Gastroesophageal sphincter (tissue), 4 donors: ENCODE measurements around the gene FABP1. TPM values are rescaled to one million over a fixed set of nuclear protein-coding genes. Genes with fewer than 3 reads are reported as not detected.

Experiments used
- ATAC-seq: fragments of 150-250 bp; one replicate; pipeline ENCODE4 v1.9.1; 2016; ENCODE audit warnings: mild to moderate bottlenecking, moderate library complexity
- H3K27ac ChIP-seq, 4 donors: fragments of 200-600 bp; sonication (generic) in 3 of 4; 1 replicate in 3 of 4; 2 replicates in 1 of 4; pipeline ENCODE4 v1.5.1; 2016 to 2019
- H3K27me3 ChIP-seq: fragments of 200-600 bp; sonication (generic); one replicate; pipeline ENCODE4 v1.5.1; 2019
- H3K36me3 ChIP-seq, 2 donors: fragments of 200-600 bp; sonication (generic); one replicate each; pipeline ENCODE4 v1.5.1; 2019; ENCODE audit warnings: control low read depth in 1 of 2
- H3K4me1 ChIP-seq, 3 donors: fragments of 200-600 bp; sonication (generic); 1 replicate in 2 of 3; 2 replicates in 1 of 3; pipeline ENCODE4 v1.5.1; 2016 to 2019; ENCODE audit warnings: control low read depth in 2 of 3
- H3K4me3 ChIP-seq, 2 donors: fragments of 200-600 bp; sonication (generic); one replicate each; pipeline ENCODE4 v1.5.1; 2019; ENCODE audit warnings: mild to moderate bottlenecking in 1 of 2, moderate library complexity in 1 of 2
- H3K9me3 ChIP-seq, 3 donors: fragments of 200-600 bp; sonication (generic); one replicate each; pipeline ENCODE4 v1.5.1; 2017 to 2019; ENCODE audit warnings: control low read depth in 2 of 3
- CTCF ChIP-seq, 4 experiments: fragments of 200-600 bp in 2 of 4; fragments of 450-650 bp in 2 of 4; sonication (generic) in 1 of 4; IDR thresholded peaks; one replicate each; pipeline ENCODE4 v1.5.1; 2017 to 2019; ENCODE audit warnings: antibody characterized with exemption in 4 of 4, mild to moderate bottlenecking in 2 of 4, moderate library complexity in 2 of 4
- EP300 ChIP-seq: sonication (generic); formaldehyde crosslinking; IDR thresholded peaks from one replicate; pipeline ENCODE4 v1.6.1; 2017; ENCODE audit warnings: antibody characterized with exemption, mild to moderate bottlenecking
- POLR2A ChIP-seq, 2 donors: fragments of 450-650 bp; IDR thresholded peaks; one replicate each; pipeline ENCODE4 v1.6.1; 2017; ENCODE audit warnings: antibody characterized with exemption in 2 of 2, mild to moderate bottlenecking in 2 of 2, moderate library complexity in 1 of 2
- POLR2AphosphoS5 ChIP-seq: sonication (generic); formaldehyde crosslinking; IDR thresholded peaks from one replicate; pipeline ENCODE4 v1.6.1; 2017; ENCODE audit warnings: antibody characterized with exemption
- WGBS, 2 donors: methylation state at CpG; one replicate each; pipeline ENCODE4 v1.1.5; 2018; ENCODE audit warnings: low coverage in 1 of 2; 5-methylcytosine and 5-hydroxymethylcytosine counted together
- total RNA-seq, 4 donors: library from RNA; depleted of rRNA; stranded (reverse); fragments of >200 nt; gene quantifications; one replicate each; pipeline ENCODE4 v1.1.0, GENCODE V29; 2016

Gene FABP1
- total RNA-seq, 4 donors from 2014 or later, result not detected

- no peaks in the 10 kb centered on the region for H3K4me1 ChIP-seq
- no peak for ATAC-seq
- WGBS, 2 donors, result 74 to 80% methylated on average over 3 to 4 of the region's 4 CpGs
- H3K27me3 ChIP-seq, result no peaks in the 10 kb centered on the region
- no peaks in the 10 kb centered on the region for H3K9me3 ChIP-seq
- no peak overlapping the region for H3K4me3 ChIP-seq
- TF ChIP-seq CTCF (IDR thresholded peaks at IDR 0.05) (no peak), EP300 (no peak), POLR2AphosphoS5 (no peak), POLR2A (IDR thresholded peaks at IDR 0.05) (no peak)
- no peak overlapping the region for H3K27ac ChIP-seq
- no peaks in the 10 kb centered on the region for H3K36me3 ChIP-seq
These were observed 9.9 kb downstream of the FABP1 start for GRCh38 chr2:88117973-88118372.

- TF ChIP-seq EP300, result no peak
- TF ChIP-seq POLR2A (IDR thresholded peaks at IDR 0.05), result no peak
- H3K27ac ChIP-seq, result no peak overlapping the region
- no peaks in the 10 kb centered on the region for H3K27me3 ChIP-seq
- H3K4me3 ChIP-seq, result no peak overlapping the region
- H3K9me3 ChIP-seq, result no peaks in the 10 kb centered on the region
- 91 to 95% methylated on average over 11 to 18 of the region's 18 CpGs for WGBS, 2 donors
- ATAC-seq, result no peak
- no peaks in the 10 kb centered on the region for H3K36me3 ChIP-seq
- H3K4me1 ChIP-seq, result no peaks in the 10 kb centered on the region
These were observed 11.0 kb downstream of the FABP1 start for GRCh38 chr2:88116669-88117432.

DNA sequence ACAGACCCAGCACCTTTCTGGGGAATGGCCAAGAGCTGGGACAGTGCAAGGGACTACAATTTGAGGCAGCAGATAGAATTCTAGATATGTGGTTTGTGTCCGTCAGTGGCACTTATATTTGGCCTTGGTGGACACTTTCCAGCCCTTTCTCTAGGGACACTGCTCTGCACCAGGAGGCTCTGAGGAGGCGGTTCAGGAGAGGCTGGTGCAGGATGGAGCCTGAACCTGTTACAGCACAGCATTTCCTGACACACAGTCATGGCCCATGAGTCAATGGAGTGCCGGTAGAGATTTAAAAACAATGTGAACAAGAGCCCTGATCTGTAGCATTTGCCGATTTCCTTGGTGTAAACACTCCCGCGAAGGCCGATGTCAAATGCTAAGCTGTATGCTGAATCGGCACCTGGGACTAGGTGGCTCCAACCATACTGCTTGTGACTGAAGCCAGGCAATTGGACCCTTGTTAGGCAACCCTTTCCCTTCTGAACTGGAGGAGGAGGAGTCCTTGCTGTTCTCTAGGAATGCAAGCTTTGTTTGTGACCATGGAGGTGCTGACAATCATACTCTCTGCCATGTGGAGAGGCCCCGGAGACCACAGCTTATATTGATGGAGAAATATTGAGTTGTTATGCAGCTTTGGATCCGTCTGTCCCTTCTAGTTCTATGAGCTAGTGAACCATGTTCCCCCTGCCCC, 11.9 kb downstream of the FABP1 start:
- no peak for ATAC-seq

GRCh38 chr2:88114889-88115288, 13.0 kb downstream of the FABP1 start:
- Histone ChIP-seq H3K9me3 (no peaks in the 10 kb centered on the region), H3K27me3 (no peaks in the 10 kb centered on the region), H3K27ac (no peak overlapping the region), H3K36me3 (no peaks in the 10 kb centered on the region), H3K4me1 (no peaks in the 10 kb centered on the region), H3K4me3 (no peak overlapping the region)
- WGBS, 2 donors, result 34 to 53% methylated on average over 3 to 4 of the region's 5 CpGs
- TF ChIP-seq EP300 (no peak), POLR2A (IDR thresholded peaks at IDR 0.05) (no peak), POLR2AphosphoS5 (no peak), CTCF (IDR thresholded peaks at IDR 0.05) (no peak)
- no peak for ATAC-seq

More for the DNA sequence above, 11.9 kb downstream of the FABP1 start:
- Histone ChIP-seq H3K4me3 (no peak overlapping the region), H3K36me3 (no peaks in the 10 kb centered on the region), H3K27ac (no peak overlapping the region), H3K9me3 (no peaks in the 10 kb centered on the region), H3K4me1 (no peaks in the 10 kb centered on the region), H3K27me3 (no peaks in the 10 kb centered on the region)
- WGBS, 2 donors, result 68 to 82% methylated on average over 8 of the region's 10 CpGs
- no peak for TF ChIP-seq POLR2AphosphoS5
- no peak for TF ChIP-seq POLR2A (IDR thresholded peaks at IDR 0.05)
- no peak for TF ChIP-seq CTCF (IDR thresholded peaks at IDR 0.05)
- no peak for TF ChIP-seq EP300

- WGBS, 2 donors, result 94% methylated on average over 1 to 2 of the region's 2 CpGs
These were observed 14.8 kb downstream of the FABP1 start for GRCh38 chr2:88113069-88113468.

More at GRCh38 chr2:88113069-88113468, 14.8 kb downstream of the FABP1 start:
- TF ChIP-seq POLR2A (IDR thresholded peaks at IDR 0.05) (no peak), POLR2AphosphoS5 (no peak)
- Histone ChIP-seq H3K9me3 (no peaks in the 10 kb centered on the region), H3K27ac (no peak overlapping the region), H3K4me1 (no peaks in the 10 kb centered on the region), H3K36me3 (no peaks in the 10 kb centered on the region), H3K4me3 (no peak overlapping the region), H3K27me3 (no peaks in the 10 kb centered on the region)
- ATAC-seq, result no peak
